Activated T-helper 2 cell treated with anti-CD3 and anti-CD28 coated beads, Interferon-gamma antibody, Interleukin-2, Interleukin-4, amounts not matched to agents 10 μg/mL and 5 μg/mL and 100 μg/mL, durations not matched to agents 14 hours and 24 hours and 36 hours (primary cell): Measurements from ENCODE around the gene ADAM10. TPM values are rescaled to one million over a fixed set of nuclear protein-coding genes. Genes with fewer than 3 reads are reported as not detected.
"Not testable (repeated sequence)": the region's sequence is repeated elsewhere in the genome, so short reads cannot be mapped to it uniquely, and the experiment has no call there.

ENCODE experiments used
- DNase-seq: peaks from one replicate; pipeline ENCODE4 v3.0.0; 2021; ENCODE audit warnings: low spot score
- H3K27ac Mint-ChIP-seq: one replicate; pipeline ENCODE4 v1.8.0; 2021; ENCODE audit warnings: mixed read lengths
- H3K27me3 Mint-ChIP-seq: one replicate; pipeline ENCODE4 v1.8.0; 2021; ENCODE audit warnings: low read depth, mixed read lengths
- H3K36me3 Mint-ChIP-seq: one replicate; pipeline ENCODE4 v1.8.0; 2021; ENCODE audit warnings: low read depth, mixed read lengths
- H3K4me1 Mint-ChIP-seq: one replicate; pipeline ENCODE4 v1.8.0; 2021; ENCODE audit warnings: low read depth, mixed read lengths
- H3K4me3 Mint-ChIP-seq: one replicate; pipeline ENCODE4 v1.8.0; 2021; ENCODE audit warnings: low read depth, mild to moderate bottlenecking, moderate library complexity, mixed read lengths
- H3K9me3 Mint-ChIP-seq: one replicate; pipeline ENCODE4 v1.8.0; 2021; ENCODE audit warnings: mixed read lengths
- intact Hi-C: fragments of 100-400 bp; cut with micrococcal nuclease; formaldehyde crosslinking; loops from one replicate; pipeline ENCODE4 v1.15.1; 2023
- total RNA-seq: library from RNA; stranded (reverse); gene quantifications from 2 replicates; pipeline ENCODE4 v1.2.3, GENCODE V29; 2022

The ADAM10 gene
- total RNA-seq, 1 donor from 2014 or later = 141 TPM

- Mint-ChIP-seq H3K4me3 (no peak overlapping the region), H3K36me3 (peaks cover 60% of the 10 kb centered on the region), H3K27me3 (no peaks in the 10 kb centered on the region), H3K4me1 (peaks cover 49% of the 10 kb centered on the region), H3K9me3 (no peaks in the 10 kb centered on the region), H3K27ac (no peak overlapping the region)
- intact Hi-C loops = no loop called here
- no peak for DNase-seq
Measured at GRCh38 chr15:58629625-58630024, 119.9 kb downstream of the ADAM10 start.

GRCh38 chr15:58628206-58628947 is 121.1 kb downstream of the ADAM10 start:
- H3K36me3 Mint-ChIP-seq = peaks cover 59% of the 10 kb centered on the region
- no peak for DNase-seq
- no peaks in the 10 kb centered on the region for H3K27me3 Mint-ChIP-seq
- H3K9me3 Mint-ChIP-seq = peaks cover 4% of the 10 kb centered on the region
- H3K27ac Mint-ChIP-seq = peak overlapping the region; percentile 79
- intact Hi-C loops = no loop called here
- peak overlapping the region; percentile 68 for H3K4me3 Mint-ChIP-seq
- peaks cover 48% of the 10 kb centered on the region for H3K4me1 Mint-ChIP-seq

- H3K27me3 Mint-ChIP-seq = no peaks in the 10 kb centered on the region
- no peak for DNase-seq
- H3K4me3 Mint-ChIP-seq = peak overlapping the region; percentile 68
- H3K36me3 Mint-ChIP-seq = peaks cover 62% of the 10 kb centered on the region
- peak overlapping the region; percentile 79 for H3K27ac Mint-ChIP-seq
- H3K4me1 Mint-ChIP-seq = peaks cover 53% of the 10 kb centered on the region
- peaks cover 5% of the 10 kb centered on the region for H3K9me3 Mint-ChIP-seq
- intact Hi-C loops = no loop called here
Measured at GRCh38 chr15:58627701-58628100, 121.8 kb downstream of the ADAM10 start.

- Mint-ChIP-seq H3K27me3 (no peaks in the 10 kb centered on the region), H3K27ac (peak overlapping the region; percentile 29), H3K4me3 (peak overlapping the region; percentile 0), H3K36me3 (peaks cover 64% of the 10 kb centered on the region), H3K4me1 (peaks cover 54% of the 10 kb centered on the region), H3K9me3 (peaks cover 5% of the 10 kb centered on the region)
- intact Hi-C loops = no loop called here
- DNase-seq = no peak
Measured at GRCh38 chr15:58627046-58627445, 122.5 kb downstream of the ADAM10 start.

GRCh38 chr15:58626378-58626777 is 123.1 kb downstream of the ADAM10 start:
- no peak for DNase-seq
- H3K4me3 Mint-ChIP-seq = no peak overlapping the region
- peaks cover 54% of the 10 kb centered on the region for H3K4me1 Mint-ChIP-seq
- no peaks in the 10 kb centered on the region for H3K27me3 Mint-ChIP-seq
- peaks cover 67% of the 10 kb centered on the region for H3K36me3 Mint-ChIP-seq
- no peak overlapping the region for H3K27ac Mint-ChIP-seq
- peaks cover 5% of the 10 kb centered on the region for H3K9me3 Mint-ChIP-seq
- intact Hi-C loops = no loop called here

GRCh38 chr15:58622877-58623276 is 126.6 kb downstream of the ADAM10 start:
- Mint-ChIP-seq H3K36me3 (peaks cover 76% of the 10 kb centered on the region), H3K4me1 (peaks cover 35% of the 10 kb centered on the region), H3K27me3 (no peaks in the 10 kb centered on the region), H3K27ac (no peak overlapping the region), H3K9me3 (peaks cover 18% of the 10 kb centered on the region), H3K4me3 (no peak overlapping the region)
- no peak for DNase-seq
- intact Hi-C loops = no loop called here

GRCh38 chr15:58620268-58620667 is 129.2 kb downstream of the ADAM10 start:
- H3K27ac Mint-ChIP-seq, intact Hi-C loops, H3K4me3 Mint-ChIP-seq, H3K27me3 Mint-ChIP-seq, DNase-seq: not testable (repeated sequence)
- H3K9me3 Mint-ChIP-seq = peaks cover 40% of the 10 kb centered on the region
- peaks cover 77% of the 10 kb centered on the region for H3K36me3 Mint-ChIP-seq
- peaks cover 25% of the 10 kb centered on the region for H3K4me1 Mint-ChIP-seq

GRCh38 chr15:58616171-58616570 is 133.3 kb downstream of the ADAM10 start:
- DNase-seq = no peak
- Mint-ChIP-seq H3K27me3 (no peaks in the 10 kb centered on the region), H3K4me1 (peaks cover 28% of the 10 kb centered on the region), H3K4me3 (no peak overlapping the region), H3K9me3 (peaks cover 55% of the 10 kb centered on the region), H3K36me3 (peaks cover 79% of the 10 kb centered on the region), H3K27ac (no peak overlapping the region)
- intact Hi-C loops = no loop called here

- no peak for DNase-seq
- Mint-ChIP-seq H3K27ac (no peak overlapping the region), H3K27me3 (no peaks in the 10 kb centered on the region), H3K36me3 (peaks cover 85% of the 10 kb centered on the region), H3K4me1 (peaks cover 47% of the 10 kb centered on the region), H3K4me3 (no peak overlapping the region), H3K9me3 (peaks cover 34% of the 10 kb centered on the region)
- intact Hi-C loops = no loop called here
Measured at GRCh38 chr15:58611731-58612676, 137.5 kb downstream of the ADAM10 start.

- DNase-seq = no peak
- Mint-ChIP-seq H3K4me3 (no peak overlapping the region), H3K27me3 (no peaks in the 10 kb centered on the region), H3K27ac (no peak overlapping the region), H3K4me1 (peaks cover 51% of the 10 kb centered on the region), H3K9me3 (peaks cover 7% of the 10 kb centered on the region), H3K36me3 (peaks cover 81% of the 10 kb centered on the region)
- intact Hi-C loops = no loop called here
Measured at GRCh38 chr15:58608711-58609110, 140.8 kb downstream of the ADAM10 start.

- Mint-ChIP-seq H3K4me3 (no peak overlapping the region), H3K4me1 (peaks cover 52% of the 10 kb centered on the region), H3K27me3 (no peaks in the 10 kb centered on the region), H3K36me3 (peaks cover 80% of the 10 kb centered on the region), H3K9me3 (peaks cover 1% of the 10 kb centered on the region), H3K27ac (peak overlapping the region; percentile 6)
- intact Hi-C loops = no loop called here
- DNase-seq = no peak
Measured at GRCh38 chr15:58608129-58608590, 141.3 kb downstream of the ADAM10 start.

GRCh38 chr15:58606577-58607080 is 142.9 kb downstream of the ADAM10 start:
- Mint-ChIP-seq H3K4me3 (no peak overlapping the region), H3K4me1 (peaks cover 36% of the 10 kb centered on the region), H3K9me3 (no peaks in the 10 kb centered on the region), H3K27me3 (no peaks in the 10 kb centered on the region), H3K27ac (no peak overlapping the region), H3K36me3 (peaks cover 82% of the 10 kb centered on the region)
- no peak for DNase-seq
- intact Hi-C loops = no loop called here
